ENCODE measurements around the gene XPR1. TPM values are rescaled to one million over a fixed set of nuclear protein-coding genes. Genes with fewer than 3 reads are reported as not detected.

XPR1 gene
- total RNA-seq, 1 experiment from 2014 or later = 19.9 TPM

DNA sequence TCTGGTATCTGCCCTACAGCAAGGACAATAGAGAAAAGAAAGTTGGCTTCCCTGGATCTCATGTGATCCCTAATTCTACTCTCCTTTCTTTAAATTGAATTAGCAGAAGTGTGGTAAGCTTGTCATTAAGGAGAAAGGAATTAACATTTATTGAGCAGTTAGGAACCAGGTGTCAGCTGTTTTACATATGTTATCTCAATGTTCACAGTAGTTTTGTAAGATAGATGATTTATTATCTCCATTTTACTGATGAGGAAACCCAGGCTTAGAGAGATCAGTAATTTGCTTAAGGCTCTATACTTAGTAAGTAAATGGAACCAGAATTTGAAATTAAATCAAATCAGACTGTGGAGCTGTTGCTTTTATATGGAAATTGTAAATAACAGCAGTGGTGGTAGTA lies 8.0 kb downstream of the XPR1 start:
- no peak for TF ChIP-seq SIN3A (IDR thresholded peaks at IDR 0.05; ENCODE audit: low read depth)
- TF ChIP-seq YY1 (IDR thresholded peaks at IDR 0.05; ENCODE audit: extremely low read depth, insufficient replicate concordance, low read depth, low read length) = no peak
- no peak for TF ChIP-seq POLR2A (IDR thresholded peaks at IDR 0.05; ENCODE audit: borderline replicate concordance, extremely low read depth, insufficient read depth, insufficient read length)
- TF ChIP-seq, protein P1, sequence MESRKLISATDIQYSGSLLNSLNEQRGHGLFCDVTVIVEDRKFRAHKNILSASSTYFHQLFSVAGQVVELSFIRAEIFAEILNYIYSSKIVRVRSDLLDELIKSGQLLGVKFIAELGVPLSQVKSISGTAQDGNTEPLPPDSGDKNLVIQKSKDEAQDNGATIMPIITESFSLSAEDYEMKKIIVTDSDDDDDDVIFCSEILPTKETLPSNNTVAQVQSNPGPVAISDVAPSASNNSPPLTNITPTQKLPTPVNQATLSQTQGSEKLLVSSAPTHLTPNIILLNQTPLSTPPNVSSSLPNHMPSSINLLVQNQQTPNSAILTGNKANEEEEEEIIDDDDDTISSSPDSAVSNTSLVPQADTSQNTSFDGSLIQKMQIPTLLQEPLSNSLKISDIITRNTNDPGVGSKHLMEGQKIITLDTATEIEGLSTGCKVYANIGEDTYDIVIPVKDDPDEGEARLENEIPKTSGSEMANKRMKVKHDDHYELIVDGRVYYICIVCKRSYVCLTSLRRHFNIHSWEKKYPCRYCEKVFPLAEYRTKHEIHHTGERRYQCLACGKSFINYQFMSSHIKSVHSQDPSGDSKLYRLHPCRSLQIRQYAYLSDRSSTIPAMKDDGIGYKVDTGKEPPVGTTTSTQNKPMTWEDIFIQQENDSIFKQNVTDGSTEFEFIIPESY (IDR thresholded peaks at IDR 0.05; ENCODE audit: extremely low read depth, insufficient replicate concordance, low read length) = no peak
- TF ChIP-seq POLR2AphosphoS5 (IDR thresholded peaks at IDR 0.05; ENCODE audit: low read depth, low read length) = no peak
- TF ChIP-seq ELF1 (IDR thresholded peaks at IDR 0.05; ENCODE audit: borderline replicate concordance, low read depth) = no peak
- TF ChIP-seq CEBPB (IDR thresholded peaks at IDR 0.05; ENCODE audit: low read depth) = no peak
- no peak for TF ChIP-seq ZNF274 (IDR thresholded peaks at IDR 0.05; ENCODE audit: low read depth, low read length)
- TF ChIP-seq, protein P2, sequence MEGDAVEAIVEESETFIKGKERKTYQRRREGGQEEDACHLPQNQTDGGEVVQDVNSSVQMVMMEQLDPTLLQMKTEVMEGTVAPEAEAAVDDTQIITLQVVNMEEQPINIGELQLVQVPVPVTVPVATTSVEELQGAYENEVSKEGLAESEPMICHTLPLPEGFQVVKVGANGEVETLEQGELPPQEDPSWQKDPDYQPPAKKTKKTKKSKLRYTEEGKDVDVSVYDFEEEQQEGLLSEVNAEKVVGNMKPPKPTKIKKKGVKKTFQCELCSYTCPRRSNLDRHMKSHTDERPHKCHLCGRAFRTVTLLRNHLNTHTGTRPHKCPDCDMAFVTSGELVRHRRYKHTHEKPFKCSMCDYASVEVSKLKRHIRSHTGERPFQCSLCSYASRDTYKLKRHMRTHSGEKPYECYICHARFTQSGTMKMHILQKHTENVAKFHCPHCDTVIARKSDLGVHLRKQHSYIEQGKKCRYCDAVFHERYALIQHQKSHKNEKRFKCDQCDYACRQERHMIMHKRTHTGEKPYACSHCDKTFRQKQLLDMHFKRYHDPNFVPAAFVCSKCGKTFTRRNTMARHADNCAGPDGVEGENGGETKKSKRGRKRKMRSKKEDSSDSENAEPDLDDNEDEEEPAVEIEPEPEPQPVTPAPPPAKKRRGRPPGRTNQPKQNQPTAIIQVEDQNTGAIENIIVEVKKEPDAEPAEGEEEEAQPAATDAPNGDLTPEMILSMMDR (IDR thresholded peaks at IDR 0.05 in 2 of 3, conservative IDR thresholded peaks at IDR 0.05 in 1 of 3; ENCODE audit: borderline replicate concordance in 1 of 3, insufficient read depth in 1 of 3, low read depth in 2 of 3, low read length in 2 of 3) = no peak
- no peak for TF ChIP-seq EZH2phosphoT487 (IDR thresholded peaks at IDR 0.05; ENCODE audit: borderline replicate concordance)
- TF ChIP-seq, protein P3, sequence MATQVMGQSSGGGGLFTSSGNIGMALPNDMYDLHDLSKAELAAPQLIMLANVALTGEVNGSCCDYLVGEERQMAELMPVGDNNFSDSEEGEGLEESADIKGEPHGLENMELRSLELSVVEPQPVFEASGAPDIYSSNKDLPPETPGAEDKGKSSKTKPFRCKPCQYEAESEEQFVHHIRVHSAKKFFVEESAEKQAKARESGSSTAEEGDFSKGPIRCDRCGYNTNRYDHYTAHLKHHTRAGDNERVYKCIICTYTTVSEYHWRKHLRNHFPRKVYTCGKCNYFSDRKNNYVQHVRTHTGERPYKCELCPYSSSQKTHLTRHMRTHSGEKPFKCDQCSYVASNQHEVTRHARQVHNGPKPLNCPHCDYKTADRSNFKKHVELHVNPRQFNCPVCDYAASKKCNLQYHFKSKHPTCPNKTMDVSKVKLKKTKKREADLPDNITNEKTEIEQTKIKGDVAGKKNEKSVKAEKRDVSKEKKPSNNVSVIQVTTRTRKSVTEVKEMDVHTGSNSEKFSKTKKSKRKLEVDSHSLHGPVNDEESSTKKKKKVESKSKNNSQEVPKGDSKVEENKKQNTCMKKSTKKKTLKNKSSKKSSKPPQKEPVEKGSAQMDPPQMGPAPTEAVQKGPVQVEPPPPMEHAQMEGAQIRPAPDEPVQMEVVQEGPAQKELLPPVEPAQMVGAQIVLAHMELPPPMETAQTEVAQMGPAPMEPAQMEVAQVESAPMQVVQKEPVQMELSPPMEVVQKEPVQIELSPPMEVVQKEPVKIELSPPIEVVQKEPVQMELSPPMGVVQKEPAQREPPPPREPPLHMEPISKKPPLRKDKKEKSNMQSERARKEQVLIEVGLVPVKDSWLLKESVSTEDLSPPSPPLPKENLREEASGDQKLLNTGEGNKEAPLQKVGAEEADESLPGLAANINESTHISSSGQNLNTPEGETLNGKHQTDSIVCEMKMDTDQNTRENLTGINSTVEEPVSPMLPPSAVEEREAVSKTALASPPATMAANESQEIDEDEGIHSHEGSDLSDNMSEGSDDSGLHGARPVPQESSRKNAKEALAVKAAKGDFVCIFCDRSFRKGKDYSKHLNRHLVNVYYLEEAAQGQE (IDR thresholded peaks at IDR 0.05; ENCODE audit: low read depth) = no peak
- no peak for TF ChIP-seq SRF (IDR thresholded peaks at IDR 0.05; ENCODE audit: low read depth)
- TF ChIP-seq CBX3 (IDR thresholded peaks at IDR 0.05; ENCODE audit: low read depth) = no peak
- TF ChIP-seq, protein P4, sequence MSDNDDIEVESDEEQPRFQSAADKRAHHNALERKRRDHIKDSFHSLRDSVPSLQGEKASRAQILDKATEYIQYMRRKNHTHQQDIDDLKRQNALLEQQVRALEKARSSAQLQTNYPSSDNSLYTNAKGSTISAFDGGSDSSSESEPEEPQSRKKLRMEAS (IDR thresholded peaks at IDR 0.05) = no peak
- no peak overlapping the region for H3K27ac ChIP-seq (ENCODE audit: low read depth, low read length)
- BruUV-seq (replicated peaks) = no TSS peak
- peaks cover 34% of the 10 kb centered on the region for H3K79me2 ChIP-seq (ENCODE audit: insufficient read depth, low read length)
- H3K4me2 ChIP-seq (ENCODE audit: low read length) = no peak overlapping the region
- ChIA-PET POLR2A (no interaction called here), CTCF (no interaction called here), RAD21 (ENCODE audit: low non-redundant PET in 1 of 2, low total read pairs in 2 of 2, uncharacterized antibody in 2 of 2, unreplicated experiment in 2 of 2) (no interaction called here)
- no peak for ATAC-seq
- no peaks in the 10 kb centered on the region for H3K9me3 ChIP-seq (ENCODE audit: control insufficient read depth in 1 of 2, insufficient read depth in 1 of 2, low read depth in 1 of 2, low read length in 2 of 2)
- no peak overlapping the region for H3K4me3 ChIP-seq (replicated peaks in 1 of 2; ENCODE audit: low read depth in 1 of 2, low read length in 2 of 2)
- no peak overlapping the region for H3K9ac ChIP-seq (ENCODE audit: low read length)
- no peaks in the 10 kb centered on the region for H3K27me3 ChIP-seq (ENCODE audit: insufficient read depth, low read length)
- H4K20me1 ChIP-seq (ENCODE audit: insufficient read depth) = no peaks in the 10 kb centered on the region; the same call in 1 of the 2 replicates
- H3K9me2 ChIP-seq (ENCODE audit: insufficient read depth) = no peaks in the 10 kb centered on the region
- H3K36me3 ChIP-seq (ENCODE audit: control insufficient read depth in 1 of 2, insufficient read depth in 2 of 2, low read length in 2 of 2) = no peaks in the 10 kb centered on the region
- H2AFZ ChIP-seq (ENCODE audit: low read depth, low read length, poor library complexity, severe bottlenecking) = no peak overlapping the region
- no peak for DNase-seq (ENCODE audit: low read depth, low spot score)
- intact Hi-C loops (cut with micrococcal nuclease) = loop anchor here (10.0 kb wide), 1 partner anchor 525 kb away; no protein-coding TSS in a partner anchor
- 0 out of 4 replicates have a peak, but pooled peaks cover 0 to 6% of the 10 kb centered on the region in 2 experiments for H3K4me1 ChIP-seq (ENCODE audit: control insufficient read depth in 1 of 2, insufficient read depth in 2 of 2, low read length in 2 of 2)

Measured in HCT116 (cell line).